GM18907 (cell line): Measurements from ENCODE around the gene TIGIT.

Experiments
- ATAC-seq: cut with Tn5 transposase; IDR thresholded peaks from one replicate; pipeline ENCODE4 v1.9.1; 2021; ENCODE audit warnings: mild to moderate bottlenecking, moderate library complexity; ENCODE audit not compliant: unreplicated experiment

The TIGIT gene

DNA sequence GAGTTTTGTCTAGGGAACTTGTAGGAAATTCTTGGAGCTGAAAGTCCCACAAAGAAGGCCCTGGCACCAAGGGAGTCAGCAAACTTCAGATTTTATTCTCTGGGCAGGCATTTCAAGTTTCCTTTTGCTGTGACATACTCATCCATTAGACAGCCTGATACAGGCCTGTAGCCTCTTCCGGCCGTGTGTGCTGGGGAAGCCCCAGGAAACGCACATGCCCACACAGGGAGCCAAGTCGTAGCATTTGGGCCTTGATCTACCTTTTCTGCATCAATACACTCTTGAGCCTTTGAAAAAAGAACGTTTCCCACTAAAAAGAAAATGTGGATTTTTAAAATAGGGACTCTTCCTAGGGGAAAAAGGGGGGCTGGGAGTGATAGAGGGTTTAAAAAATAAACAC, 15.0 kb downstream of the TIGIT start:
- ATAC-seq, result peak; percentile 89

DNA sequence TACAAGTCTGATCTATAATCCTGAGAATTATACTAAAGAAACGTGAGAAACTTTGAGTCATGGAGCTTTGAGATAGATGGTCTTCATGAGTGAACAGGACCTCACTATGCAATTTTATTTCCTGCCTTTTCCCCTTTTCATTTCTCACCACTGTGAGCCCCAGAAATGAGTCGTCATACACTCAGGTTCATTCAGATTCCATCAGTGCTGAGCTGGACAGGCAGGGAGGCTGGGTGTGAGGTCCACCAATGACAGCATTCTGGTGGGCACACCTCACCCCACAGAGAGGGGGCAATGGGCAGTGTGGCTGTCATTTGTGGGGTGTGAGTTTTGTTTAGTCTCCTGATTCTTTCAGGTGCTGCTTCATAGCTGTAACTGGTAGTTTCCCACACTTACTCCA, 16.9 kb downstream of the TIGIT start:
- no peak for ATAC-seq

DNA sequence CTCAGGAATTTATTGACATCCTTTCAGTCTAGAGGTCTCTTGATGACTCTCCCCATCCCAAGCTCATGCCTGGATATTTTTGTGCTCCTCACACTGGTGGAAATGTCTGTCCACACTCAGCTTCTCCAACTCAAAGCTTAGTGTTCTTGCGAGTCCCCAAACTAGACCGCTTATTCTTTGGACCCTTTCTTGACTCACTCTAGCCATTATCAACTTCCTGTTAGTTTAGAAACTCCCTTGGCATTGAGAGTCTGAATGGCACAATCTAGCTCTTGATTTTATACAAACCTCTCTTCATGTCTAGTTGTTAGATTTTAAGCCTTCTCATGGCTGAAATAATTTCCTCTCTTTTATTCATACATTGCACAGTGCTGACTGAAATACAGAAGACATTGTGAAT, 19.6 kb downstream of the TIGIT start:
- ATAC-seq, result no peak

DNA sequence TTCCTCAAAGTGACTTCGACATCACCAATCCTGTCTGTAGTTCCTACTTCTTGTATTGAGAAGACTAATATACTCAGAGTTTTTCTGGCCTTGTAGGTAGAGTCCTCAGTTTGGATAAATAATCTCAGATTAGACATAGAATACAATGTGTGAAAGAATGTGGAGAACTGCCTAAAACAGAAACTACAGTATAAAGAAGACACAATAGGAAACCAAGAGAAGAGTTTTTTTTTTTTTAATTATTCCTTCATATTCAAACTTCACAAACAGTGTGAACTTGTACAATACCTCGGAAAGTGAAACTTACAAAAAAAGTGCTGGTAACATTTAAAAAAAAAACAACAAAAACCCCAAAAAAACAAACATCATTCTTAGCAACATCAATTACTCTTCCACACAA, 20.5 kb downstream of the TIGIT start:
- no peak for ATAC-seq

DNA sequence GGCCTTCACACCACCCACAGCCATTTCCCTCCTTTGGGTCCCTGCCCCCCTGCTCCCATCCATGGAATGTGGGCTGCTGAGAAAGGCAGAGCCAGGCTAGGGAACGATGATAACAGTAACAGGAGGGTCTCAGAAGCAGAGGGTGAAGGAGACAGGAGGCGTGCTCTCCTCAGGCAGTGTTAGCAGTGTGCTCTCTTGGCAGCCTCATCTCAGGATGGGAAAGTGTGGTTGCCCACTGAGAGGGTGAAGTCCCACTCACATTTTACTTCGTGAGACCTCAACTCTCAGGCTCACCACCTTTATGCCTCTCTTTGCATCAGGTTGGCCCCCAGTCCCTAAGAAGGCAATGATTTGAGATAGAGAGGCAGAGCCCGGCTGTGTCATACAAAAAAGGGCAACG, 24.5 kb downstream of the TIGIT start:
- ATAC-seq, result no peak

DNA sequence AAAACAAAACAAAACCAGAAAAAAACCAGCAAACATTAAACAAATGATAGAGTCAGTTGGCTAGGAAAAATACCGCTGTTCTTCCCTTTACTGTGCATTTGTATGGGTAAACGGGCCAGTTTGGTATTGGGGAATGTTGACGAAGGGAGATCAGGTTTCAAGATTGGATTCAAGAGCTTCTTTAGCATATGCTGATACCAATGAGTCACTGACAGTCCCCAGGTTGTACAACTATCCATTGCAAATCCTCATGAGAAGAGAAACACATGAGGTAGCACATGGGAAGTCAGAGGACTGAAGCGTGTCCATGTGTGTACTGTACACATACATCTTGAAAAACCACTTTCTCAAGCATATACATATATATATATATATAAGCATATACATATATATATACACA, 25.6 kb downstream of the TIGIT start:
- no peak for ATAC-seq

DNA sequence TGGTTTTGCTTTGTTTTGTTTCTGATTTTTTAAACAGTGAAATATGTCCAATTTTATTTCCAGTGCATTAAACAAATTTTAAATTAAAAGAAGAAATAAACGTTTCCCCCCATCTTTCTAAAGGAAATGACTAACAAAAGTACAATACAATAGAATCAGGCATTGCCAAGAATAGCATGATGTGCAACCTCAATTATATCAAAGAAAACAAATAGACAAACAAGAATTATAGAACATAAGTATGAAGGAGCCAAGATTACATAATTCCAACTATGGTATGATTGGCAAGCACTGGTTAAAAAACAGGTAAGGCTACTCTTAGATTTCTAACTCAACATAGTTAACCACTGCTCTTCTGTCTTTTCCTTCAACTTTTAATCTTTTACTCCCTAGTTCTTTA, 26.4 kb downstream of the TIGIT start:
- no peak for ATAC-seq

DNA sequence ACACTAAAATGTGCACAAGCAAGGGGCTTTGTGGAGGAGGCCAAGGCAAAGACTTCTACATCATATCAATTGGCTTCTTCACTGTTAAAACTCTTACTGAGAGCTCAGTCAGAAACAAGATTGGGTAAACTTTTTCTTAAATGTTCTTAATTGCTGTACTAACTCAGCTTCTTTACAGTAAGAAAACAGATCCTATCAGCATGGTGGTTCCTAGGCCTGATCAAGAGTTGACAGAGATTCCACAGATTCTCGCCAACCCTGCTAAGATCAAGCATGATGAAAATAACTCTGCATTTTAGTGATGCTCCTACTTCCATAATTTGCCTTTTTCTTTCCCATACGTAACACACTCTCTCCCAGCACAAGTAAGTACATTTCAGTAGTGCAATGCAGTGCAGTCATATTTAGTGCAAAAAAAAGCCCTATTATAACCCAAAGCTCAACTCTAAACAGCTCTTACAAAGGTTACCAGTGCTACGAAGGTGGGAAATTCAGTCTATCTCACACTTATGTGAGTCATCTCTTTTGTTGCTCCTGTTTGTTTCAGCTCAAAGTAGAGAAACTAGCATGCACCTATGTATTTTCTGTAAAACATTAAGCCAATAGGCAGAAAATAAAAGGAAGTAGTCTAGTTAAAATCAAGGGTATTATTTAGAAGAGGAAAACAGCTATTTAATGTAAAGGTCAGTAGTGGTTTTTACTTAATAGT, 29.9 kb downstream of the TIGIT start:
- peak; percentile 64 for ATAC-seq

DNA sequence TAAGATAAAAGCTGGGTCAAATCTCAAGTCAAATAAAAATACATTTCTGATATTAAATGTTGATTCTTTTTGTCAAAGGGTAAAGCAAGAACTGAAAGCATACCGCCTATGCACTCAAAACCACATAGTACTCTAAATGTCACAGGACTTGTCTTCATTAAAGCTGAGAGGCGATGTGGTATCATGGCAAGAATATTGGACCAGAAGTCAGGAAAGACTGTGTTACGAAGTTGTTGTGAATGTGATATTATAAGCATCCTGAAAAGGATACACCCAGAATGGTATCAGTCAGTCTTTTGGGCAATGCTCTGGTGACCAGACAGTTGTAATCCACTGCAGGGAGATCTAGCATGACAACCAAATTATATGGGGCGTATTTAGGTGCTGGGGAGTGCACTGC, 33.8 kb downstream of the TIGIT start:
- no peak for ATAC-seq

DNA sequence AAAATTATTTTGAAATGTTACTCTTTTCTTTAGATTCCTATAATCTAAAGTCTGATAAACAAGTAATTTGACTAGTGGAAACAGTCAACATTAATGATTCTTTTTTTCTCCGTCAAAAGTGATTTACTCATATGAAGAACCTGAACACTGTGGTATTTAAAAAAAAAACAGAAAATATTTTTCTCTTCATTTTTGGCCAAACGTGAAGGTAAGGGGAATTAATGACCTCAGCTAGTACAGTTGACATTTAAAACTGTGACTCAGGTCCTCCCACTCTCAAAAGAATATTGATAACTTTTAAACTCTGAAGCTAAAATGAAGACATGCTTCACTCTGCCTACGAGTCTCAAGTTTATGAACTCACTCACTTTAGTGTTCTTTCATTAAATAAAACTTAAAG, 34.5 kb downstream of the TIGIT start:
- ATAC-seq, result no peak

DNA sequence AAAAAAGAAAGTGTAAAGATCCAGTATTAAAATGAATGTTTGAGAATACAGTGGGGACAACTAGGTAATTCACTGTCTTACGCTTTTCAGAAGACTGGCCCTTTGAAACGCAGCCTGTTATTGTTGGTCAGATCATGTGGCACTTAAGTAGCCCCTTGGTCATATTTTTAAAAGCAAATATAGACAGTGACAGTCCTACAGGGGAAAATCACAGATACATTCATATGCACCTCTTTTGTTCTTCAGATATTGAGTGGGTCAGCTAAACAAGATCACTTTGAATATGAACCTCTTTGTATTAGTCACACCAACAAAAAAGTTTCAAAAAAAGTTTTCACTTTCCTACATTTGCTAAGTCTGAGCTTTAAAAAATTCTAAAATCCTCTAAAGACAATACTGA, 36.0 kb downstream of the TIGIT start:
- ATAC-seq, result peak; percentile 31

DNA sequence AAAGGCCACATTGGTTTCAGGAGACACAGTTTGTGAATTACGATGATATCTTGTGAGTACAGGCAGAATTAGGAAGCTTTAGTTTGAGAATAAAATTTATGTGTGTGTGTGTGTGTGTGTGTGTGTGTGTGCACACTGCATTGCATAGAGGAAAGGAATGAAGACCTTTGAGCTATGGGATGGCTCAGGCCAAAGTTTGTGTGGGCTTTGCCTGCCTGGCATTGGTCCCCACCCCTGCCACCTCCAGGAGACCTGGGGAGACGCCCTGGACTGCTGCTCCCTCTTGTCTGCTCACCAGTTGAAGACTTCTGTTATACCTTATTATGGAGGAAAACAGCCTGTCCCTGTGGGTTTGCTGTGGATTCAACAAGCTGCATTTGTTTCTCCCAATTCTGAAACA, 37.2 kb downstream of the TIGIT start:
- no peak for ATAC-seq

DNA sequence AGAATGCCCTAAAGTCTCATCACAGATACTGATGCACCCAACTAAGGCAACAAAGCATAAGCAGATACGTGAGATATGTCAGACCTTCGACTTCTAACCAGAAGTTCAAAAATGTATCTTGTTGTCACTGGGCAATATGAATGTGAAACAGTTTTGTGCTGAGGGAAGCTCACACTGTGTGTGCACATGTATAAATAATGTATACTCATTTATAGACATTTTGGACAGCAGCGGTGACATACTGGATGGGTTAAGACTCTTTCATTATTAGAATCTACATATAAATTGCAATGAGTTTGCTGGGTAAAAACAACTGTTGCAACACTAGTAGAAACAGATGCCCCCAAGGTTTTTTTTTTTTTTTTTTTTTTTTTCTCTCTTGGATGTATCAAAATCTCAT, 37.9 kb downstream of the TIGIT start:
- ATAC-seq, result no peak

DNA sequence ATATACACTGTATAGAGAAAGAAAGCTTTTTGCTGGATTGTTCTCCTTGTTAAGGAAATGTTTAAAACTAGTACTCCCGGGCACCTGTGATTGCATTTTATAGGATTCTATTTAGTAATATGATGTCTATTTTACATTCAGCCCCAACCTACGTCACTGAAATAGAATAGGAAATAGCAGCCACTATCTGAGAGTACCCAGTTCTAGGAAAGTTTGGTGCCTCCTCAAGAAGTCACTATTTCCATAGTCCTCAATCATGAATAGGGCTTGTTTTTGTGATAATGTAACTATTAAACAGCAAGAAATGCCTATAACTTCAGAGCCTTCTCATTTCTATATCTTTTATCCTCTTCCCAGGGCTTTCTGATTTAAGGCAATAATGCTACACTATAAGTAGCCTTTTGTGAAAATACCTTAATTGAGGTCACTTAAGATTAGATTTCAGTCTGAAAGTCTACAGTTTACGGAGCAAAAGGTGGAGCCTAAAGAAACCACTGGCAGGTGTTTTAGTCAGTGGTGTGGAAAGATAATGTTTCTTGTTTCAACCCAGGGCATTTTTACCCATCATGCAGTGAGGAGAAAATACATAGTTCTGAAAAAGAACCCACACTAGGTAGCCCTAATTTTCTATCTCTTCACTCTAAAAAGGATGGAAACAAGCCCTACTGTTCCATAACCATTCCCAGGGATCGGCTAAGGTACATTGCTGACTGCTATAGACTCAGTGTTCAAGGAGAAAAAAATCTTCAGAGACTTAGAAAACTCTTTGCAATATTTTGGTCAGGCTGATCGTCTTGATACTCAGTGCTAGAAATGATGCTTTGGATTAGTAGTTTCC, 38.7 kb downstream of the TIGIT start:
- ATAC-seq, result peak; percentile 49

DNA sequence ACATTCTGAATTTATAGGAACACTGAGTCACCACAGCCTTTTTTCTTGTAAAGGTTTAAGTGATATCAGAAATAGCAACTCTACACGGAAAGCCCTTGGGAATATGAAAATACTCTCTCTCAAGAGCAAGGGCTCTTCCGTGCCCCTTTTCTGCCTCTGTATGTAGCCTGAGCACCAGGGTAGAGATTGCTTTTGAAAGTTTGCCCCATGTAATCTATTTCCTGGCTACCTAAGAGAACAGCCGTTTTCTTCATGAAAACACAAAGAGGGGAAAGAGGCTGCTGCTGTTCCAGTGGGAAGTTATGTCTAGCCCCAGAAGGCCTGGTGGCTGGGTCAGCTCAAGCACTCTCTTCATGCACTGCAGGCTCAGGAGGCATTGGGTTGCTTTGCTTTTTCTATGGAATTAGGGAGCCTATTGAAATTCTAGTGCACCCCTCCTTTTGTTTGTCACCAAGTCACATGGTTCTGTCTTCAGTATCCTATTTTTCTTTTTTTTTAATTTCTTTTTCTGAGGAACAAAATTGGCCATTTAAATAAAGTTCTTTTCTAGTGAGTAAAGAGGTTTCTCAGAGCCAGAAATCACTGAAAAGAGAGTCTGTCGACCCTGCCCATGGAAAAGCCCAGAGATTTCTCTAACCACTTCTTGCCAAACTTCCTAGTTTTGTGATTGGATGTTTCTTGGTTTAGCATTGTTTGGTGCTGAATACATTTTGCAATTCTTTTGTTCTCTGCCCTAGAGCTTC, 39.5 kb downstream of the TIGIT start:
- ATAC-seq, result peak; percentile 5

DNA sequence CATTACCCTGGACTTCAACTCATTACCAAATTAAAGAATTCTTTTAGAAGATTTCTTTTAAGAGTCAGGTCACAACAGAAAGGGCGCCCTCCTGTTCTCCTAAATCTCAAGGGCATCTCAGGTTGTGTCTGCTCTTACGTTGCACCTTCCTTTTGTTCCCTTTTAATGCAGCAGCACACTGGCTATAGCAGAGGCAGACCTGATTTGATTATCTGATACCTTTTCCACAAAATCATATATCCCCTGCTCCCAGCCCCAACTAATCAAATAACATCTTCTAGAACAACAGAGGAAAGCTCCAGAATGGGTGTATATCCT, 40.1 kb downstream of the TIGIT start:
- no peak for ATAC-seq

DNA sequence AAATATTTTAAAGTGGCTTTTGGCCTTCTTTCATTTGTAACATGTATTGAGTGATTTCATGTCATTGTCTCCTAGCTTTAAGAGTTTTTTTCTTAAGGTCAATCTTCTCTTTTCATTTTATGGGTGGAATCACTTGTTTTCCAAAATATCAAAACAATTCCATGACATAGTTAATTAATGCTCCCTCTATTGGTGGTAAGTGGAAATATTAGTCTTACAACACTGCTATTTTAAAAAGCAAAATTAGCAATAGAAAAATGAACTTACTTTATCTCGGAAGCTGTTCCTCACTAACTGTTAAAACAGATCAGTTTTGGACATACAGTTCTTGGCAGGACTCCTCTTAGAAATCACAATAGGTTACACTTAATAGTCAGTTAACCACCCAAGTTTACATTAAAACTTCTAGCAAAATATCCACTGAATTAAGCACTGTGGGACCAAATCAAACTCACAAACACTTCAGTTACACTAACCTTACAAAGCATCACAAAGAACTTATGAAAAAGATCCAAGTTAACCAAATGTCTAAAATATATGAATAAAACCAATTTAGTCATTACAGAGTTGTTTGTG, 42.4 kb downstream of the TIGIT start:
- ATAC-seq, result no peak

DNA sequence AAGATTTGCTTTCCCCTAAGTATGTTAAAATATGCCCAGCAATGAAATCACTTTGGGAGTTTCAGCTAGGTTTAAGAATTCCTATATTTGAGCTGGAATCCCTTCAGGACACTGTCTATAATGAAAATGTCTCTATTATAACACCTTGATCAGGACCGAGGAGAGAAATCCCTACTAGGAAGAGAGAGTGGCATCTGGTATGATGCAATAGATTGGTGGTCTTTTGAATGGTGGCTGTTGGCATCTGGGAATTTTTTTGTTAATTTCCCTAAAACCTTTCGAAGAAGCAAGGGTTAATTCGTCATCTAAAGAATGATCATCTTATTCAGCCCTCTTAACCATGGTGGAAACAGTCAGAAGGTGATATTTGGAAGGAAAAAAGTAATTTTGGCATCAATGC, 43.0 kb downstream of the TIGIT start:
- no peak for ATAC-seq

DNA sequence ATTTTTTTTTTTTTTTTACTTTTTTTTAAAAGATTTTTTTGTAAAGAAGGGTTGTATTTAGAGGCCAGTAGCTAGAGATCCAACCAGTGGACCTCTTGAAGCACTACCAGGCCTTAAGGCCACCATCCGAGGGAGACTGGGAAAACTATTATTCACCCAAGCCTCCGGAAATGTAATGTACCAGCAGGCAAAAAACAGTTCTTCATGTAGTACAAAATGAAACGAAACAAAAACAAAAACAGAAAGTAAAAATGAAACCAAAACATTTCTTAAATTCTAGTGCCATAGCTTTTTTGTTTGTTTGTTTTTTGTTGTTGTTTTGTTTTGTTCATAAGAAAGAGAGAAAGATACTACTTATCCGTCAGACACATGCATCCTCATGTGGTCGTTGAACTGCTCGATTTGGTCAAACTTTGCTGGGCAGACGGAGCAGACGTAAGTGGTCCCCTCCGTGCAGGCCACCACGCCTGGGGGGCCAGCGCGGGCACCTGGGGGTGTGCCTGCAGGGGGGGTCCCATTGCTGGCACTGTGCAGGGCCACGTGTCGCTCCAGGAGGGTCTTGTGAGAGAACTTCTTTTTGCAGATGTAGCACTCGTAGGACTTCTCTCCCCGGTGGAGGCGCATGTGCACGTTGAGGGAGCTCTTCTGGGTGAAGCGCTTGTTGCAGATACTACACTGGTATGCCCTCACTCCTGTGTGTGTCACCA, 45.0 kb downstream of the TIGIT start:
- no peak for ATAC-seq

DNA sequence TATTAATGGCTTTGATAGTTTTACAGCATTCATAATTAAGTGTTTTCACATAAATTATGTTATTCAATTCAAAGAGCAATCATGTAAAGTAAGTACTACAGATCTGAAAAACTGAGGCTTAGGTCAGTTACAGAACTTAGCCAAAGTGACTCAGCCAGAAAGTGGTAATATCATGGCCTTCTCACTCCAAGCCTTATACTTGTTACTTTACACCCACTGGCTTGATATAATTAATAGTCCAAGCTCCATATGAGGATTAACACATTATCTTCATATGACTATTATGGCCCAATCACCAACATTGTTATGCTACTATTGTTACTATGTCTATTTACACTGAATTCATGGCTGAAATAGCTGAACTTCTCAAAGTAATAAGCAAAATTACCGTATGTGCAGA, 50.7 kb downstream of the TIGIT start:
- ATAC-seq, result no peak

DNA sequence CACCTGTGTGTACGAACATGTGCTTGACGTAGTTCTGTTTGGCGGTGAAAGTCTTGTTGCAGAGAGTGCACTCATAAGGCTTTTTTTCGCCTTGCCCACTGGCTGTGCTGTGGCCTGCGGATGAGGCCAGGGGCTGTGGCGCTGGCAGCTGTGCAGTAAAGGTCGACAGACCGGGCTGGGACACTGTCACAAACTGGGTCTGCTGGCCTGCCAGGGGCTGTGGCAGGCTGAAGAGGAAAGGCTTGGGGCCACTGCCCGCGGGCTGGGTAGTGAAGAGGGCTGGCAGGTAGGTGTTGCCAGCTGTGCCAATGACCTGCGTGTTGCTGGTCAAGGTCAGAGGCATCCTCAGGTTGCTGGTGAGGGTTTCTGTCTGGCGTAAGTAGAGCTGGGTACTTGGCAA, 56.4 kb downstream of the TIGIT start:
- ATAC-seq, result no peak
